Spleen (tissue), 7 donors: ENCODE measurements around the gene SPON1.

Experiments
- POLR2AphosphoS5 ChIP-seq, 3 donors: sonication (generic); formaldehyde crosslinking; IDR thresholded peaks; one replicate each; pipeline ENCODE4 v1.5.1; 2017; ENCODE audit warnings: antibody characterized with exemption in 3 of 3
- TF ChIP-seq, protein P1 (sequence below), 11 experiments: fragments of 200-600 bp in 7 of 11; fragments of 450-650 bp in 4 of 11; sonication (generic) in 4 of 11; IDR thresholded peaks in 8 of 11; conservative IDR thresholded peaks in 3 of 11; 1 replicate in 7 of 11; 2 replicates in 4 of 11; pipeline versions ENCODE4 v1.4.0 to v1.8.0; 2016 to 2021; ENCODE audit warnings: antibody characterized with exemption in 11 of 11, inconsistent platforms in 4 of 11, mild to moderate bottlenecking in 1 of 11
- donor health status: DM: no; HTN: no; CAD: no; lungs with moderate emphysema.
- donor health status: DM: no; HTN: no; CAD: no.
- donor health status: DM: no; HTN: no; CAD: no.

DNA sequence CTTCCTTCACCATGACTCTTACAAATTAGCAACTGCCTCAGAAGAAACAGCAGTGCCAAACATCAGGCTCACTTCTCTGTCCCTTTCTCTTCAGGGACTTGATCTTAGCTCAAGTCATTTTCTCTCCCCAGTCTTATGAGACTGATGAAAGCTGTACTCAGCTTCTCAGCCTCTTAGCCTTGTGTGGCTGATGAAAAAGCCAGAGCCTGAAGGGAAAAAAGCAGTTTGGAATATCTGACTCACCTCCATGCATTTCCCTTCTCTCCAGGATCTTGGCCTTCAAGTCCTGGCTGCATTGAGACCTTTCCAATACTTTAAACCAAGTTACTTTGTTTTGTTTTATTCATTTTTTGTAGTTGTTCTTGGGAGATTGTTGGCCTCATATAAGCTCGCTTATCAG is 195.9 kb downstream of the SPON1 start:
- TF ChIP-seq, protein P1, sequence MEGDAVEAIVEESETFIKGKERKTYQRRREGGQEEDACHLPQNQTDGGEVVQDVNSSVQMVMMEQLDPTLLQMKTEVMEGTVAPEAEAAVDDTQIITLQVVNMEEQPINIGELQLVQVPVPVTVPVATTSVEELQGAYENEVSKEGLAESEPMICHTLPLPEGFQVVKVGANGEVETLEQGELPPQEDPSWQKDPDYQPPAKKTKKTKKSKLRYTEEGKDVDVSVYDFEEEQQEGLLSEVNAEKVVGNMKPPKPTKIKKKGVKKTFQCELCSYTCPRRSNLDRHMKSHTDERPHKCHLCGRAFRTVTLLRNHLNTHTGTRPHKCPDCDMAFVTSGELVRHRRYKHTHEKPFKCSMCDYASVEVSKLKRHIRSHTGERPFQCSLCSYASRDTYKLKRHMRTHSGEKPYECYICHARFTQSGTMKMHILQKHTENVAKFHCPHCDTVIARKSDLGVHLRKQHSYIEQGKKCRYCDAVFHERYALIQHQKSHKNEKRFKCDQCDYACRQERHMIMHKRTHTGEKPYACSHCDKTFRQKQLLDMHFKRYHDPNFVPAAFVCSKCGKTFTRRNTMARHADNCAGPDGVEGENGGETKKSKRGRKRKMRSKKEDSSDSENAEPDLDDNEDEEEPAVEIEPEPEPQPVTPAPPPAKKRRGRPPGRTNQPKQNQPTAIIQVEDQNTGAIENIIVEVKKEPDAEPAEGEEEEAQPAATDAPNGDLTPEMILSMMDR (IDR thresholded peaks at IDR 0.05 in 8 of 11, conservative IDR thresholded peaks at IDR 0.05 in 3 of 11), result no peak
- TF ChIP-seq POLR2AphosphoS5 (IDR thresholded peaks at IDR 0.05), result no peak
